Body of pancreas (tissue), 4 donors: Measurements from ENCODE around the gene CREB3L2.

Source experiments
- POLR2A ChIP-seq, 3 donors: fragments of 450-650 bp; IDR thresholded peaks; one replicate each; pipeline ENCODE4 v1.6.1; 2016; ENCODE audit warnings: antibody characterized with exemption in 3 of 3, mild to moderate bottlenecking in 2 of 3
- TF ChIP-seq, protein P1 (sequence below), 7 experiments: fragments of 450-650 bp in 4 of 7; fragments of 200-600 bp in 3 of 7; sonication (generic) in 3 of 7; IDR thresholded peaks; one replicate each; pipeline ENCODE4 v1.5.1; 2016 to 2019; ENCODE audit warnings: antibody characterized with exemption in 7 of 7

DNA sequence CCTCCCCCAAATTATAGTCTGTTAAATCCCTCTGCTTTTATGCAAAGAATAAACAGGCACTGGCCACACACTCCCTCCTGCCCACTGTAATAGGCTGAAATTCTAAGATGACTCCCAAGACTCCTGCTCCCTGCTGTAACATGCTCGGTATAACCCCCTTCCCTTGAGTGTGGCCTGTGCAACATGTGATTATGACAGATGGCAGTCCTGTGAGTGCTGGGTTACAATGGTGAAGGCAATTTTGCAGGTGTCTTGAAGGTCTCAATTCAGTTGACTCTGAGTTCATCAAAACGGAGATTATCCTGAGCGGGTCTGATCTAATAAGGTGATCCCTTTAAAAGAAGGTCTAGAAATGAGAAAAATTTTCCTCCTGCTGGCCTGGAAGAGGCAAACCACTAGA lies 55.9 kb downstream of the CREB3L2 start:
- TF ChIP-seq, protein P1, sequence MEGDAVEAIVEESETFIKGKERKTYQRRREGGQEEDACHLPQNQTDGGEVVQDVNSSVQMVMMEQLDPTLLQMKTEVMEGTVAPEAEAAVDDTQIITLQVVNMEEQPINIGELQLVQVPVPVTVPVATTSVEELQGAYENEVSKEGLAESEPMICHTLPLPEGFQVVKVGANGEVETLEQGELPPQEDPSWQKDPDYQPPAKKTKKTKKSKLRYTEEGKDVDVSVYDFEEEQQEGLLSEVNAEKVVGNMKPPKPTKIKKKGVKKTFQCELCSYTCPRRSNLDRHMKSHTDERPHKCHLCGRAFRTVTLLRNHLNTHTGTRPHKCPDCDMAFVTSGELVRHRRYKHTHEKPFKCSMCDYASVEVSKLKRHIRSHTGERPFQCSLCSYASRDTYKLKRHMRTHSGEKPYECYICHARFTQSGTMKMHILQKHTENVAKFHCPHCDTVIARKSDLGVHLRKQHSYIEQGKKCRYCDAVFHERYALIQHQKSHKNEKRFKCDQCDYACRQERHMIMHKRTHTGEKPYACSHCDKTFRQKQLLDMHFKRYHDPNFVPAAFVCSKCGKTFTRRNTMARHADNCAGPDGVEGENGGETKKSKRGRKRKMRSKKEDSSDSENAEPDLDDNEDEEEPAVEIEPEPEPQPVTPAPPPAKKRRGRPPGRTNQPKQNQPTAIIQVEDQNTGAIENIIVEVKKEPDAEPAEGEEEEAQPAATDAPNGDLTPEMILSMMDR (IDR thresholded peaks at IDR 0.05): no peak
- TF ChIP-seq POLR2A (IDR thresholded peaks at IDR 0.05): no peak
